CD14-positive monocyte (primary cell): Measurements from ENCODE around the gene PTGDS. TPM values are rescaled to one million over a fixed set of nuclear protein-coding genes. Genes with fewer than 3 reads are reported as not detected.

Source experiments
- DNase-seq, 3 donors: peaks; one replicate each; pipeline ENCODE4 v3.0.0-alpha.2; 2011 to 2022
- H2AFZ ChIP-seq: 2 replicates; pipeline ENCODE4 v1.6.0; 2012; ENCODE audit warnings: mild to moderate bottlenecking, low read depth, low read length, inconsistent platforms; ENCODE audit not compliant: insufficient read depth, poor library complexity, severe bottlenecking
- H3K27ac ChIP-seq, 2 donors: 1 replicate in 1 of 2; 2 replicates in 1 of 2; pipeline ENCODE4 v1.5.1; 2012 to 2013; ENCODE audit warnings: low read length in 2 of 2, control low read depth in 1 of 2, inconsistent platforms in 1 of 2, low read depth in 1 of 2, mild to moderate bottlenecking in 1 of 2
- H3K27me3 ChIP-seq, 2 donors: one replicate each; pipeline versions ENCODE4 v1.6.0 to v1.6.1; 2011 to 2013; ENCODE audit warnings: low read length in 2 of 2; ENCODE audit not compliant: control insufficient read depth in 2 of 2, insufficient read depth in 2 of 2
- H3K36me3 ChIP-seq, 2 donors: replicated peaks in 1 of 2; 1 replicate in 1 of 2; 2 replicates in 1 of 2; pipeline versions ENCODE4 v1.5.1 to v1.6.1; 2012 to 2013; ENCODE audit warnings: low read length in 2 of 2, control low read depth in 1 of 2, inconsistent platforms in 1 of 2, mild to moderate bottlenecking in 1 of 2; ENCODE audit not compliant: insufficient read depth in 2 of 2, control insufficient read depth in 1 of 2
- H3K4me1 ChIP-seq, 2 donors: 1 replicate in 1 of 2; 2 replicates in 1 of 2; pipeline versions ENCODE4 v1.5.1 to v1.6.1; 2012 to 2013; ENCODE audit warnings: low read length in 2 of 2, control low read depth in 1 of 2, inconsistent platforms in 1 of 2, mild to moderate bottlenecking in 1 of 2, moderate library complexity in 1 of 2; ENCODE audit not compliant: insufficient read depth in 2 of 2, control insufficient read depth in 1 of 2
- H3K4me2 ChIP-seq: replicated peaks from 2 replicates; pipeline ENCODE3; 2012; ENCODE audit warnings: low read length, moderate library complexity, mild to moderate bottlenecking; ENCODE audit not compliant: poor library complexity, severe bottlenecking; ENCODE audit errors: extremely low read depth
- H3K4me3 ChIP-seq, 3 experiments: fragments of 200-600 bp in 1 of 3; sonication (generic) in 1 of 3; replicated peaks in 1 of 3; 1 replicate in 2 of 3; 2 replicates in 1 of 3; pipeline ENCODE4 v1.5.1; 2011 to 2013; ENCODE audit warnings: low read length in 3 of 3, mild to moderate bottlenecking in 3 of 3, control low read depth in 2 of 3, low read depth in 2 of 3, inconsistent platforms in 1 of 3, moderate library complexity in 1 of 3
- H3K79me2 ChIP-seq: 2 replicates; pipeline ENCODE4 v1.6.0; 2012; ENCODE audit warnings: mild to moderate bottlenecking, control low read depth, inconsistent platforms, low read length, moderate library complexity; ENCODE audit not compliant: insufficient read depth
- H3K9ac ChIP-seq: 2 replicates; pipeline ENCODE4 v1.6.0; 2017; ENCODE audit warnings: low read length, mild to moderate bottlenecking; ENCODE audit not compliant: insufficient read depth, poor library complexity, severe bottlenecking
- H3K9me3 ChIP-seq, 2 donors: replicated peaks in 1 of 2; 1 replicate in 1 of 2; 2 replicates in 1 of 2; pipeline versions ENCODE4 v1.5.1 to v1.6.1; 2012 to 2013; ENCODE audit warnings: low read length in 2 of 2, control low read depth in 1 of 2; ENCODE audit not compliant: control insufficient read depth in 1 of 2, insufficient read depth in 1 of 2
- H4K20me1 ChIP-seq: 2 replicates; pipeline ENCODE4 v1.6.0; 2012; ENCODE audit warnings: mild to moderate bottlenecking, low read length, control low read depth, moderate library complexity; ENCODE audit not compliant: insufficient read depth
- H3K27ac Mint-ChIP-seq, 7 donors: one replicate each; pipeline ENCODE4 v1.8.0; 2020; ENCODE audit warnings: mild to moderate bottlenecking in 7 of 7, mixed read lengths in 7 of 7, moderate library complexity in 6 of 7, inconsistent platforms in 2 of 7
- H3K27me3 Mint-ChIP-seq, 3 donors: one replicate each; pipeline ENCODE4 v1.8.0; 2021 to 2022; ENCODE audit warnings: low read depth in 3 of 3, mild to moderate bottlenecking in 3 of 3, mixed read lengths in 3 of 3, moderate library complexity in 3 of 3, inconsistent platforms in 1 of 3
- H3K36me3 Mint-ChIP-seq, 2 donors: one replicate each; pipeline ENCODE4 v1.8.0; 2020; ENCODE audit warnings: mixed read lengths in 2 of 2, inconsistent platforms in 1 of 2, mild to moderate bottlenecking in 1 of 2
- H3K4me1 Mint-ChIP-seq: one replicate; pipeline ENCODE4 v1.8.0; 2020; ENCODE audit warnings: mild to moderate bottlenecking, mixed read lengths
- H3K4me3 Mint-ChIP-seq, 2 donors: one replicate each; pipeline ENCODE4 v1.8.0; 2020; ENCODE audit warnings: mild to moderate bottlenecking in 2 of 2, mixed read lengths in 2 of 2, moderate library complexity in 1 of 2
- H3K9me3 Mint-ChIP-seq, 7 donors: one replicate each; pipeline ENCODE4 v1.8.0; 2020 to 2022; ENCODE audit warnings: mixed read lengths in 7 of 7, mild to moderate bottlenecking in 6 of 7, moderate library complexity in 6 of 7, inconsistent platforms in 2 of 7
- CTCF ChIP-seq: fragments of 200-600 bp; IDR thresholded peaks from one replicate; pipeline ENCODE4 v1.8.0; 2022; ENCODE audit warnings: antibody characterized with exemption, mild to moderate bottlenecking
- WGBS: methylation state at CpG from one replicate; pipeline ENCODE4 v1.1.5; 2013; ENCODE audit warnings: missing lambda C conversion rate; ENCODE audit not compliant: insufficient coverage; 5-methylcytosine and 5-hydroxymethylcytosine counted together
- intact Hi-C, 2 donors: fragments of 100-400 bp; cut with micrococcal nuclease; formaldehyde crosslinking; loops; one replicate each; pipeline versions ENCODE4 v1.15.0 to v1.15.1; 2023
- polyA plus RNA-seq, 3 donors: library from polyadenylated mRNA; depleted of rRNA in 1 of 3; unstranded in 2 of 3; stranded (reverse) in 1 of 3; fragments of 300-500 nt in 2 of 3; fragments of >200 nt in 1 of 3; fragmentation: Illumina TruSeq in 2 of 3; gene quantifications; 1 replicate in 2 of 3; 2 replicates in 1 of 3; pipeline ENCODE4 v1.2.3, GENCODE V29; 2012 to 2021

Gene PTGDS
- polyA plus RNA-seq, 3 donors: 0.34 to 1.5 TPM; not detected in 1

GRCh38 chr9:136960938-136961275 is 16.4 kb upstream of the PTGDS start:
- Mint-ChIP-seq H3K4me3 (no peak overlapping the region), H3K4me1 (peaks cover 8% of the 10 kb centered on the region), H3K27ac (no peak overlapping the region), H3K27me3 (peaks cover 6 to 11% (median 7%) of the 10 kb centered on the region in 3 donors), H3K36me3 (no peaks in the 10 kb centered on the region), H3K9me3 (peaks cover 0 to 5% (median 3%) of the 10 kb centered on the region in 7 donors)
- 93% methylated on average over 12 of the region's 15 CpGs for WGBS
- Histone ChIP-seq H3K9ac (no peak overlapping the region), H2AFZ (no peak overlapping the region), H3K4me3 (no peak overlapping the region), H3K4me2 (no peak overlapping the region), H3K79me2 (no peaks in the 10 kb centered on the region), H3K36me3 (no peaks in the 10 kb centered on the region), H3K27me3 (no peaks in the 10 kb centered on the region), H3K9me3 (no peaks in the 10 kb centered on the region), H4K20me1 (no peaks in the 10 kb centered on the region), H3K4me1 (peaks cover 4 to 8% of the 10 kb centered on the region in 2 donors), H3K27ac (no peak overlapping the region)
- TF ChIP-seq CTCF: no peak
- DNase-seq: no peak
- intact Hi-C loops: no loop called here

DNA sequence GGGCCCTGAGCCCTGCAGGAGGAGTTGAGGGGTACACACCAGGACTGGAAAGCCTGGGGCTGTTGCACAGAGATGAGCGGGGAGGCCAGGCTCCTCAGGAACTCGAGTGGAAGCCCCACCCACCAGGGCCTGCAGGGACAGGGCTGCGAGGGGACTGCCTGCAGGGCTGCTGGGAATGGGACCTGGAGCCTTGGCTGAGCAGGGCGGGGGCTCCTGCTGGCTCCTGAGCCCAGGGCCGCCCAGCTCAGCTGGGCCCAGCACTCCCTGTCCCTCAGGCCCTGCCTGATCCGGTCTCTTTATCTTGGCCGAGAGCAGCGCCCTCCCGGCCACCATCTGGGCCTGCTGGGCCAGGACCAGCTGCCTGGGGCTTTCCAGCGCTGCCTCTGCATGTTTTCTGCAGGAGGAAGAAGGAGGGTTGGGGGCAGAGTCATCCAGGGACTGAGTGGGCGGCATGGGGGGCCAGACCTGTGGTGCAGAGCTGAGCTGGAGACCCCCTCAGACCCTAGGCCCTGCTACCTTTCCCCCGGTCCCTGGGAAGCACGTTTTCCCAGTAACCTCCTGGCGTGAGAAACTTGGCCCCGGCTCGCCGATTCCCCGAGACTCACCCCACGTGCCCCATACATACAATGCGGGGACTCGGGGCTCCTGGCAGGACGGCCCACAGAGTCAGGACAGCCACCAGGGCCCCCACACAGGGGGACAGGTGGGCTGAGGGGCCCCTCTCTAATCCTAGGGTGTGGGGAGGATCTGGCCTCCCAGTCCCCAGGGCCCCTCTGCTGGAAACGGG is 15.8 kb upstream of the PTGDS start:
- intact Hi-C loops: no loop called here
- peaks cover 14% of the 10 kb centered on the region for H3K4me1 Mint-ChIP-seq
- no peaks in the 10 kb centered on the region for H3K36me3 Mint-ChIP-seq
- Histone ChIP-seq H3K4me3 (no peak overlapping the region), H3K79me2 (no peaks in the 10 kb centered on the region), H3K9me3 (no peaks in the 10 kb centered on the region), H2AFZ (no peak overlapping the region), H3K4me1 (peaks cover 10 to 12% of the 10 kb centered on the region in 2 donors), H3K4me2 (no peak overlapping the region), H4K20me1 (no peaks in the 10 kb centered on the region), H3K27ac (no peak overlapping the region), H3K9ac (no peak overlapping the region), H3K36me3 (no peaks in the 10 kb centered on the region), H3K27me3 (no peaks in the 10 kb centered on the region)
- peaks cover 9 to 16% (median 11%) of the 10 kb centered on the region in 3 donors for H3K27me3 Mint-ChIP-seq
- 91% methylated on average over 20 of the region's 23 CpGs for WGBS
- H3K27ac Mint-ChIP-seq: no peak overlapping the region
- H3K4me3 Mint-ChIP-seq: no peak overlapping the region
- peaks cover 0 to 4% (median 3%) of the 10 kb centered on the region in 7 donors for H3K9me3 Mint-ChIP-seq
- DNase-seq: no peak
- no peak for TF ChIP-seq CTCF
